ENCODE data around the gene FARP1. TPM values are rescaled to one million over a fixed set of nuclear protein-coding genes. Genes with fewer than 3 reads are reported as not detected.

FARP1 gene
- total RNA-seq, 2 donors from 2014 or later: 0.55 to 2.4 TPM

DNA sequence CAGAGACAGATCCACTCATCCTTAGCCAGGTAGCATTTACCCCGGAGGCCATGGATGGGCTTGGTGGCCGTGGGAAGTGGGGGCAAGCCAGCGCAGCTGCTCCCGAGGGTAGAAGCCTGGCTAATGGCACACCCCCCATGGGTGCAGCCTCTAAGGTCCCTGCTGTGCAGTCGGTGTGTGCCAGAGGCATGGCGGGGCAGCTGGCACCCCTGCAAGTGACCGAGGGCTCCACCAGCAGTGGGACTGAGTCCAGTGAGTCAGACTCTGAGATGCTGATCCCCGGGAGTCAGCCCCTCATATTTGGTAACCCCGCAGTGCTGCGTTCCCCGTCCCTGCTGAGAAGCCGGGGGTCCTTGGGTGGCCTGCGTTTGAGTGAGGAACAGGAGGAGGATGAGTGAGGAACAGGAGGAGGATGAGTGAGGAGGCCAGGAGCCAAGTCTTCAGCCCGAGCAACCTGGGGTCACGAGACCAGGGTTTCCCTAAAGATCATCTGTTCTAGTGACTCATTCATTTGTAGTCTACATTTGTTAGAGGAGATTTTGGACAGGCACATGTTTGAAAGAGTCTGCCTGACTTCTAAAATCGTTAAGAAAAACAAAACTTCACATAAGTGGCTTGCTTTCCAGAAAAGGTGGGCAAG, 253.3 kb downstream of the FARP1 start:
- H3K36me3 Mint-ChIP-seq (ENCODE audit: insufficient read depth in 2 of 2): no peaks in the 10 kb centered on the region

DNA sequence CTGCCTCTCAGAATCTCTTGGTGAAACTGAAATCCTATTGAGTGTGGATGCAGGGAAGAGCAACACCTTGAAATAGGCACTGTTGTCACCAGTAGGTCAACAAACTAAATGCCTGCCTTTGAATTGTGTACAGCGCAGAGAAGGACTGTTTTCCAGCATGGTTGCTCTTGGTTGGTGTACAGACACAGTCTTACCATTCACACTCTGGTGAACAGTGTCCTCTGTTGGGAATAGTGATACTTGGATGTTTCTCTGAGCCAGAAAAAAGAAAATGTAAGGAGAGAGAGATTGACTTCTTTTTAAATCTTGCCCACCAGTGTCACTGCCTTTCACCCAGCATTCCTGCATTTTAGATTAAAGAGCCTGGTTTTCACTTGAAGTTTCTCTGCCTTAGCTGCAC, 254.3 kb downstream of the FARP1 start:
- Mint-ChIP-seq H3K27ac (no peak overlapping the region), H3K27me3 (ENCODE audit: low read depth) (no peaks in the 10 kb centered on the region), H3K4me1 (ENCODE audit: low read depth) (no peaks in the 10 kb centered on the region), H3K36me3 (ENCODE audit: insufficient read depth in 2 of 2) (no peaks in the 10 kb centered on the region), H3K4me3 (no peak overlapping the region), H3K9me3 (no peaks in the 10 kb centered on the region)
- no peak for ATAC-seq (replicated peaks in 1 of 2)
- no peak for DNase-seq

More for the DNA sequence above, 253.3 kb downstream of the FARP1 start:
- no peaks in the 10 kb centered on the region for H3K4me1 Mint-ChIP-seq (ENCODE audit: low read depth)
- ATAC-seq (replicated peaks in 1 of 2) (no peak), DNase-seq (no peak)
- H3K27me3 Mint-ChIP-seq (ENCODE audit: low read depth): no peaks in the 10 kb centered on the region
- no peak overlapping the region for H3K4me3 Mint-ChIP-seq
- no peak overlapping the region for H3K27ac Mint-ChIP-seq
- H3K9me3 Mint-ChIP-seq: no peaks in the 10 kb centered on the region

DNA sequence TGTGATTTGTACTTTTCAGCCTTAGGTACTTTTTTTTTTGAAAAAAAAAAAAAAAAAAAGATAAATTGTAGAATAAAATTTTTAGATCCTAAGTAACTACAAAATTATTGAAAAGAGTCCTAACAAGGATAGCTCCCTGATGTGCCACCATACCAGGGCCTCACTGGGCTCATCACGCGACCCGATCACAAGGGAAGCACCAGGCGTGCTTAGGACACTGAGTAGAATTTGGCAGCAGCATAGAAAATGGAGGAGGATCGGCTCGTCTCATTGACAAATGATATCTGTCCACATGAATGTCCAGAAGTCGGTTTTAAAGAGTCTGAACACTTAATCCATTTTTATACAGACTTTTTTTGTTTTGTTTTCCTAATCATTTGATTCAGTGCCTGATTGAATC, 255.0 kb downstream of the FARP1 start:
- no peaks in the 10 kb centered on the region for H3K27me3 Mint-ChIP-seq (ENCODE audit: low read depth)
- no peak overlapping the region for H3K4me3 Mint-ChIP-seq
- H3K9me3 Mint-ChIP-seq: no peaks in the 10 kb centered on the region
- DNase-seq: no peak
- H3K4me1 Mint-ChIP-seq (ENCODE audit: low read depth): no peaks in the 10 kb centered on the region
- no peak for ATAC-seq (replicated peaks in 1 of 2)
- no peak overlapping the region for H3K27ac Mint-ChIP-seq
- no peaks in the 10 kb centered on the region for H3K36me3 Mint-ChIP-seq (ENCODE audit: insufficient read depth in 2 of 2)

- H3K27ac Mint-ChIP-seq: no peak overlapping the region
- no peaks in the 10 kb centered on the region for H3K9me3 Mint-ChIP-seq
- no peaks in the 10 kb centered on the region for H3K27me3 Mint-ChIP-seq (ENCODE audit: low read depth)
- H3K4me3 Mint-ChIP-seq: no peak overlapping the region
- ATAC-seq (replicated peaks in 1 of 2) (no peak), DNase-seq (no peak)
- no peaks in the 10 kb centered on the region for H3K4me1 Mint-ChIP-seq (ENCODE audit: low read depth)
- H3K36me3 Mint-ChIP-seq (ENCODE audit: insufficient read depth in 2 of 2): no peaks in the 10 kb centered on the region
Measured at GRCh38 chr13:98398581-98398980, 255.7 kb downstream of the FARP1 start.

GRCh38 chr13:98399756-98400155, 256.9 kb downstream of the FARP1 start:
- Mint-ChIP-seq H3K4me3 (no peak overlapping the region), H3K27me3 (ENCODE audit: low read depth) (no peaks in the 10 kb centered on the region), H3K9me3 (no peaks in the 10 kb centered on the region), H3K36me3 (ENCODE audit: insufficient read depth in 2 of 2) (no peaks in the 10 kb centered on the region), H3K4me1 (ENCODE audit: low read depth) (no peaks in the 10 kb centered on the region), H3K27ac (no peak overlapping the region)
- ATAC-seq (replicated peaks in 1 of 2) (no peak), DNase-seq (no peak)

DNA sequence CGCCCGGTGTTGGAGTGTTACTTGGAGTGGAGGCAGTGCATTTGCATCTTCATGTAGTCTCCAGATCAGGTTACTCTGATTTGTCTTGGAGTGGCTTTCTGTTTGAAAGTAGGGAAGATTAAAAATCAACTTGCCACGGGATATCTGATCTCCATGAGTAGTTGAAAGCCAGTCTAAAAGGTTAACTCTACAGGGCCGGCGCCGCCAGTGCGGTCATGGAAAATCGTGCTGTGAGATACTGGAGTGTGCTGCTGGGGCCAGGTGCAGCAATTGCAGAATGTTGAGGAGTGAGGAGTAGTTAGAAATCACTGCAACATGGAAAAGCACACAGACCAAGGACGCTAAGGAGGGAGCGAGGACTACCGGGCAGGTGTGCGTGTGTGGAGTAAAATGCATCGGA, 259.0 kb downstream of the FARP1 start:
- DNase-seq: no peak
- H3K36me3 Mint-ChIP-seq (ENCODE audit: insufficient read depth in 2 of 2): no peaks in the 10 kb centered on the region
- no peak for ATAC-seq (replicated peaks in 1 of 2)
- no peaks in the 10 kb centered on the region for H3K4me1 Mint-ChIP-seq (ENCODE audit: low read depth)
- no peak overlapping the region for H3K27ac Mint-ChIP-seq
- H3K4me3 Mint-ChIP-seq: no peak overlapping the region
- H3K27me3 Mint-ChIP-seq (ENCODE audit: low read depth): no peaks in the 10 kb centered on the region
- H3K9me3 Mint-ChIP-seq: no peaks in the 10 kb centered on the region

- H3K9me3 Mint-ChIP-seq: no peaks in the 10 kb centered on the region
- no peak overlapping the region for H3K27ac Mint-ChIP-seq
- DNase-seq: no peak
- no peak for ATAC-seq (replicated peaks in 1 of 2)
- no peaks in the 10 kb centered on the region for H3K36me3 Mint-ChIP-seq (ENCODE audit: insufficient read depth in 2 of 2)
- no peaks in the 10 kb centered on the region for H3K4me1 Mint-ChIP-seq (ENCODE audit: low read depth)
- H3K27me3 Mint-ChIP-seq (ENCODE audit: low read depth): no peaks in the 10 kb centered on the region
- no peak overlapping the region for H3K4me3 Mint-ChIP-seq
Measured at GRCh38 chr13:98403076-98403475, 260.2 kb downstream of the FARP1 start.

DNA sequence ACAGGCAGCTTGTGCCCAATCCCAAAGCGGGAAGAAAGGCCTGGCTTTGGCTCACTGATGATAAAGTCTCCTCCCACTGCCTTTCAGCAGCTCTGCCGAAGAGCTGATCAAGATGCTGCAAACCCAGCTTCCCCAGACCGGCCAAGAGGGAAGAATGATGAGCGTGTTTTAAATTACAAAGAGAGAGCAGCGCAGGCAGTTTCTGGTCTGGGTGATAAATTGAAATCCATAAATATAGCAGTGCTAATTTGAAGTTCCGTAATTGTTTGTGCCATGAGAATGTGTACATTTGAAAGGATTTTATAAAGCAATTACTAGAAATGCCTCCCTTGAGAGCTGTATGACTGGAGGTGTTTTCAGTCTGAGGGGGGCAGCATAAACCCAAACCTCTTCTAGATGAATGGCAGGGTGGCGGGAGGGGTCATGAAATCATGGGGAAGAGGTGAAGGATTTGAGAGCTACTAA, 262.2 kb downstream of the FARP1 start:
- ATAC-seq (replicated peaks in 1 of 2): no peak
- no peak overlapping the region for H3K4me3 Mint-ChIP-seq
- H3K27ac Mint-ChIP-seq: no peak overlapping the region
- no peaks in the 10 kb centered on the region for H3K36me3 Mint-ChIP-seq (ENCODE audit: insufficient read depth in 2 of 2)
- no peaks in the 10 kb centered on the region for H3K9me3 Mint-ChIP-seq
- H3K27me3 Mint-ChIP-seq (ENCODE audit: low read depth): no peaks in the 10 kb centered on the region
- H3K4me1 Mint-ChIP-seq (ENCODE audit: low read depth): no peaks in the 10 kb centered on the region
- DNase-seq: no peak

GRCh38 chr13:98405690-98406344, 262.9 kb downstream of the FARP1 start:
- no peak overlapping the region for H3K27ac Mint-ChIP-seq
- no peaks in the 10 kb centered on the region for H3K27me3 Mint-ChIP-seq (ENCODE audit: low read depth)
- ATAC-seq (replicated peaks in 1 of 2): no peak
- no peaks in the 10 kb centered on the region for H3K9me3 Mint-ChIP-seq
- DNase-seq: no peak
- no peak overlapping the region for H3K4me3 Mint-ChIP-seq
- no peaks in the 10 kb centered on the region for H3K36me3 Mint-ChIP-seq (ENCODE audit: insufficient read depth in 2 of 2)
- no peaks in the 10 kb centered on the region for H3K4me1 Mint-ChIP-seq (ENCODE audit: low read depth)

GRCh38 chr13:98406427-98406826, 263.5 kb downstream of the FARP1 start:
- Mint-ChIP-seq H3K27me3 (ENCODE audit: low read depth) (no peaks in the 10 kb centered on the region), H3K4me1 (ENCODE audit: low read depth) (no peaks in the 10 kb centered on the region), H3K4me3 (no peak overlapping the region), H3K36me3 (ENCODE audit: insufficient read depth in 2 of 2) (no peaks in the 10 kb centered on the region), H3K27ac (no peak overlapping the region), H3K9me3 (no peaks in the 10 kb centered on the region)
- ATAC-seq (replicated peaks in 1 of 2) (no peak), DNase-seq (no peak)

DNA sequence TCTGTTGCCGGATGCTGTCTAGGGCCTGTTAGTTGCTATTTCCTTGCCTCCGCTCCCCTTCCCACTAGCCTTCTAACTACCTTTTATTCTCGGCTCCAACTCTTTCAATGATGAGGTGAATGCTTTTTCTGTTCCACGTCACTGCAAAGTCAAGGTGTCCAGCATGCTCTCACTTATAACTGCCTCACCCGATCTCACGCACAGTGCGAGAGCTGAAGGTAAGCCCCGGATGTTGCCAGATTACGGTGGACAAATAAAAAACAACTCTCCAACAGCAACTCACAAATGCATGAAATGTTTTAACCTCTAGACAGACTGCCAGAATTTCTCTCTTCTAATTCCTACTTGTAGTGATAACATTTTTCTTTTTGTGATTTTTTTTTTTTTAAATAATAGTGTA, 264.1 kb downstream of the FARP1 start:
- no peak overlapping the region for H3K27ac Mint-ChIP-seq
- no peak for DNase-seq
- H3K9me3 Mint-ChIP-seq: no peaks in the 10 kb centered on the region
- ATAC-seq (replicated peaks in 1 of 2): no peak
- no peaks in the 10 kb centered on the region for H3K36me3 Mint-ChIP-seq (ENCODE audit: insufficient read depth in 2 of 2)
- peaks cover 5% of the 10 kb centered on the region for H3K4me1 Mint-ChIP-seq (ENCODE audit: low read depth)
- H3K4me3 Mint-ChIP-seq: no peak overlapping the region
- H3K27me3 Mint-ChIP-seq (ENCODE audit: low read depth): no peaks in the 10 kb centered on the region

DNA sequence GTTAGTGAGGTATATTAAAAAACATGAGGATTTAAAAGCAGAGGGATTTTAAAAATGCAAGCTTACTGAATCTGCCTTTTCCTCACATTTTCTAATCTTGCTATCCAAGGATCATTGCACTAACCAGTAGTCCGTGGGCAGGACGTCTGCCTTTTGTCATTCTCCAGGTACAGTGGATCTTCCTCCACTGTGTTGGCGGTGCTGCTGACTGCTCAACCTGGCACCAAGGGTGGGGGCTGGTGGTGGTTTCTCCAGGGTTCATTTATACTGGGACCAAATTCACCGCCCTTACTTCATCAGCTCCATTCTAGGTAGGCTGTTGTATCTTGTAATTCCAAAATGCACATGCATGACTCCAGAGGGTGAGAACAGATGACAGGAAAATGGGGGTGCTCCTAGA, 264.7 kb downstream of the FARP1 start:
- Mint-ChIP-seq H3K36me3 (ENCODE audit: insufficient read depth in 2 of 2) (no peaks in the 10 kb centered on the region), H3K9me3 (no peaks in the 10 kb centered on the region), H3K4me1 (ENCODE audit: low read depth) (peaks cover 10% of the 10 kb centered on the region), H3K27ac (no peak overlapping the region), H3K4me3 (no peak overlapping the region), H3K27me3 (ENCODE audit: low read depth) (no peaks in the 10 kb centered on the region)
- no peak for DNase-seq
- no peak for ATAC-seq (replicated peaks in 1 of 2)

- H3K4me3 Mint-ChIP-seq: no peak overlapping the region
- no peak overlapping the region for H3K27ac Mint-ChIP-seq
- ATAC-seq (replicated peaks in 1 of 2): no peak
- H3K4me1 Mint-ChIP-seq (ENCODE audit: low read depth): peaks cover 10% of the 10 kb centered on the region
- no peaks in the 10 kb centered on the region for H3K36me3 Mint-ChIP-seq (ENCODE audit: insufficient read depth in 2 of 2)
- no peaks in the 10 kb centered on the region for H3K9me3 Mint-ChIP-seq
- H3K27me3 Mint-ChIP-seq (ENCODE audit: low read depth): no peaks in the 10 kb centered on the region
- no peak for DNase-seq
Measured at GRCh38 chr13:98409281-98409680, 266.4 kb downstream of the FARP1 start.

- Mint-ChIP-seq H3K9me3 (no peaks in the 10 kb centered on the region), H3K4me3 (no peak overlapping the region), H3K36me3 (ENCODE audit: insufficient read depth in 2 of 2) (no peaks in the 10 kb centered on the region), H3K4me1 (ENCODE audit: low read depth) (peaks cover 10% of the 10 kb centered on the region), H3K27ac (no peak overlapping the region), H3K27me3 (ENCODE audit: low read depth) (no peaks in the 10 kb centered on the region)
- DNase-seq (no peak), ATAC-seq (replicated peaks in 1 of 2) (no peak)
Measured at GRCh38 chr13:98410612-98411011, 267.7 kb downstream of the FARP1 start.
